Measurements from ENCODE around the gene P2RX7.

P2RX7 gene

GRCh38 chr12:121190523-121191031, 57.9 kb downstream of the P2RX7 start:
- TF ChIP-seq NFIC (IDR thresholded peaks at IDR 0.05) (no peak), EP300 (IDR thresholded peaks at IDR 0.05; ENCODE audit: borderline replicate concordance) (no peak), FOXM1 (IDR thresholded peaks at IDR 0.05; ENCODE audit: borderline replicate concordance, low read depth) (no peak), RAD21 (IDR thresholded peaks at IDR 0.05; ENCODE audit: low read depth) (no peak), EGR1 (IDR thresholded peaks at IDR 0.05) (no peak), TAF1 (IDR thresholded peaks at IDR 0.05; ENCODE audit: low read depth) (no peak)
- TF ChIP-seq, protein P1, sequence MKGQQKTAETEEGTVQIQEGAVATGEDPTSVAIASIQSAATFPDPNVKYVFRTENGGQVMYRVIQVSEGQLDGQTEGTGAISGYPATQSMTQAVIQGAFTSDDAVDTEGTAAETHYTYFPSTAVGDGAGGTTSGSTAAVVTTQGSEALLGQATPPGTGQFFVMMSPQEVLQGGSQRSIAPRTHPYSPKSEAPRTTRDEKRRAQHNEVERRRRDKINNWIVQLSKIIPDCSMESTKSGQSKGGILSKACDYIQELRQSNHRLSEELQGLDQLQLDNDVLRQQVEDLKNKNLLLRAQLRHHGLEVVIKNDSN (IDR thresholded peaks at IDR 0.05) = no peak

- no peak for TF ChIP-seq FOXM1 (IDR thresholded peaks at IDR 0.05; ENCODE audit: borderline replicate concordance, low read depth)
- TF ChIP-seq REST (IDR thresholded peaks at IDR 0.05; ENCODE audit: low read depth) = no peak
- no peak for TF ChIP-seq CREB1 (IDR thresholded peaks at IDR 0.05; ENCODE audit: low read depth)
- TF ChIP-seq EP300 (IDR thresholded peaks at IDR 0.05; ENCODE audit: borderline replicate concordance) = no peak
- no peak for TF ChIP-seq TAF1 (IDR thresholded peaks at IDR 0.05; ENCODE audit: low read depth)
- no peak for TF ChIP-seq TCF12 (IDR thresholded peaks at IDR 0.05; ENCODE audit: low read depth)
- no peak for TF ChIP-seq CEBPB (IDR thresholded peaks at IDR 0.05)
- no peak for TF ChIP-seq TEAD4 (IDR thresholded peaks at IDR 0.05)
- TF ChIP-seq MAX (IDR thresholded peaks at IDR 0.05) = no peak
- no peak for TF ChIP-seq EGR1 (IDR thresholded peaks at IDR 0.05)
- no peak for TF ChIP-seq NFIC (IDR thresholded peaks at IDR 0.05)
- TF ChIP-seq ZBTB7A (IDR thresholded peaks at IDR 0.05; ENCODE audit: low read depth) = no peak
- TF ChIP-seq, protein P1 (IDR thresholded peaks at IDR 0.05) = no peak
- no peak for TF ChIP-seq YY1 (IDR thresholded peaks at IDR 0.05; ENCODE audit: low read depth)
- no peak for TF ChIP-seq RAD21 (IDR thresholded peaks at IDR 0.05; ENCODE audit: low read depth)
Observed at GRCh38 chr12:121191151-121191550, 58.5 kb downstream of the P2RX7 start.

DNA sequence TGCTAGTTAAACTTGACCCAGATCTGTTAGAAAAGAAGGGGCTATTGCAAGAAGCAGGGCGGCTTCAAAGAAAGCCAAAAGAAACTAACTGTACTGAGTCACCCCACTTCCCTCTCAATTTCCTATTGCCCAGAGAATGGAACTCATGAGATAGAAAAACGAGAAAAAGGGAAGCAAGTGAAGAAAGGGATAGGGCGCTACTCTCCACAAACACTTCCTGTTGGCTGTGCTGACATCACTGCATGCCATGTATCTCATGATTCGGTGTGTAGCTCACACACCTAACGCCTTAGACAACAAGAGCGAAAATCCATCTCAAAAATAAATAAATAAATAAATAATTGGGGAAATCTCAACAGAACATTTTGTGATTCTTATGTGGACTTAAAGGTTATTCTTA, 64.2 kb downstream of the P2RX7 start:
- TF ChIP-seq EP300 (IDR thresholded peaks at IDR 0.05; ENCODE audit: borderline replicate concordance) (no peak), CREB1 (IDR thresholded peaks at IDR 0.05; ENCODE audit: low read depth) (no peak), FOXM1 (IDR thresholded peaks at IDR 0.05; ENCODE audit: borderline replicate concordance, low read depth) (no peak), TAF1 (IDR thresholded peaks at IDR 0.05; ENCODE audit: low read depth) (no peak), REST (IDR thresholded peaks at IDR 0.05; ENCODE audit: low read depth) (no peak), RAD21 (IDR thresholded peaks at IDR 0.05; ENCODE audit: low read depth) (no peak), MAX (IDR thresholded peaks at IDR 0.05) (no peak), TCF12 (IDR thresholded peaks at IDR 0.05; ENCODE audit: low read depth) (no peak), ZBTB7A (IDR thresholded peaks at IDR 0.05; ENCODE audit: low read depth) (no peak), EGR1 (IDR thresholded peaks at IDR 0.05) (no peak)

GRCh38 chr12:121198949-121199348, 66.3 kb downstream of the P2RX7 start:
- no peak for TF ChIP-seq MAX (IDR thresholded peaks at IDR 0.05)
- TF ChIP-seq ZBTB7A (IDR thresholded peaks at IDR 0.05; ENCODE audit: low read depth) = no peak
- no peak for TF ChIP-seq YY1 (IDR thresholded peaks at IDR 0.05; ENCODE audit: low read depth)
- TF ChIP-seq REST (IDR thresholded peaks at IDR 0.05; ENCODE audit: low read depth) = no peak
- TF ChIP-seq EGR1 (IDR thresholded peaks at IDR 0.05) = no peak
- TF ChIP-seq TEAD4 (IDR thresholded peaks at IDR 0.05) = no peak
- TF ChIP-seq FOXM1 (IDR thresholded peaks at IDR 0.05; ENCODE audit: borderline replicate concordance, low read depth) = no peak
- no peak for TF ChIP-seq EP300 (IDR thresholded peaks at IDR 0.05; ENCODE audit: borderline replicate concordance)
- TF ChIP-seq TAF1 (IDR thresholded peaks at IDR 0.05; ENCODE audit: low read depth) = no peak
- TF ChIP-seq NFIC (IDR thresholded peaks at IDR 0.05) = no peak
- no peak for TF ChIP-seq RAD21 (IDR thresholded peaks at IDR 0.05; ENCODE audit: low read depth)
- no peak for TF ChIP-seq TCF12 (IDR thresholded peaks at IDR 0.05; ENCODE audit: low read depth)
- no peak for TF ChIP-seq CEBPB (IDR thresholded peaks at IDR 0.05)
- no peak for TF ChIP-seq CREB1 (IDR thresholded peaks at IDR 0.05; ENCODE audit: low read depth)
